ENCODE measurements around the gene SLC25A45.

Gene SLC25A45, protein sequence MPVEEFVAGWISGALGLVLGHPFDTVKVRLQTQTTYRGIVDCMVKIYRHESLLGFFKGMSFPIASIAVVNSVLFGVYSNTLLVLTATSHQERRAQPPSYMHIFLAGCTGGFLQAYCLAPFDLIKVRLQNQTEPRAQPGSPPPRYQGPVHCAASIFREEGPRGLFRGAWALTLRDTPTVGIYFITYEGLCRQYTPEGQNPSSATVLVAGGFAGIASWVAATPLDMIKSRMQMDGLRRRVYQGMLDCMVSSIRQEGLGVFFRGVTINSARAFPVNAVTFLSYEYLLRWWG

DNA sequence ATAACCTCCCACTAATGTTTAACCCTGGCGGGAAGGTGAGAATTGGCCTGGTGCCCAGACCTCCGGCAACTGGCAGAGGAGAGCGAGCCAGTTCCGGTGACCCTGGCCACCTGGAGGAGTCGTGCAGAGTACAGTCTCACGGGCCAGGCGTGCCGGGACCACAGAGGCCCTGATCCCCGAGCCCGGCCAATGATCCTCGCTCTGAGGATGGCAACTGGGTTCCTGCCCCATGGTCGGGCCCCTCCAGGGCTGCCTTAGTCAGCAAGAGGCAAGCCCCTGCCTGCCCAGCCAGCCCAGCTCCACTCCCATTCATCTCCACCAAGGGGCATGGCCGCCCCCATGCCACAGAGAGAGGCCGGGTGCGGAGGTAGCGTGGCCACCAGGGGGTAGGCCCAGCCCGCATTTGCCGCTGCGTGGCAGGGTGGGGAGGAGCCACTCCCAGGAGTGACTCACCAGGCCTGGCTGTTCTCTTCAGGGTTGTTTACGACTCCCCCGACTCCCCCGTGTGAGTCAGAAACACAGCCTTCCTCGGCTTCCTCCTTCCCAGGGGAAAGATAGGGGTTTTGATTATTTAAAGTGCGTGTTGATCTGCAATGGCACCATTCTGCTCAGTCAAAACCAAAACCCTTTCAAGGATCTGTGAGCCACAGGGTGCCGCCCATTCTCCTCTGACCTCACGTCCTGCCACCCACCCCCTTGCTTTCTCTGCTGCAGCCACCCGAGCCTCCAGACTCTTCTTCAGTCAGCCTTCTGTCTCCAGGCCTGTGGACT, at the start of gene SLC25A45:
Gene SLC25A45 (minus strand): TSS at position 614 of the 771 bp plus-strand sequence. CDS start 695 bp downstream, outside the sequence.
- in situ Hi-C loops (cut with MboI; ENCODE audit: low sequenced_read_pairs), result no loop called here

DNA sequence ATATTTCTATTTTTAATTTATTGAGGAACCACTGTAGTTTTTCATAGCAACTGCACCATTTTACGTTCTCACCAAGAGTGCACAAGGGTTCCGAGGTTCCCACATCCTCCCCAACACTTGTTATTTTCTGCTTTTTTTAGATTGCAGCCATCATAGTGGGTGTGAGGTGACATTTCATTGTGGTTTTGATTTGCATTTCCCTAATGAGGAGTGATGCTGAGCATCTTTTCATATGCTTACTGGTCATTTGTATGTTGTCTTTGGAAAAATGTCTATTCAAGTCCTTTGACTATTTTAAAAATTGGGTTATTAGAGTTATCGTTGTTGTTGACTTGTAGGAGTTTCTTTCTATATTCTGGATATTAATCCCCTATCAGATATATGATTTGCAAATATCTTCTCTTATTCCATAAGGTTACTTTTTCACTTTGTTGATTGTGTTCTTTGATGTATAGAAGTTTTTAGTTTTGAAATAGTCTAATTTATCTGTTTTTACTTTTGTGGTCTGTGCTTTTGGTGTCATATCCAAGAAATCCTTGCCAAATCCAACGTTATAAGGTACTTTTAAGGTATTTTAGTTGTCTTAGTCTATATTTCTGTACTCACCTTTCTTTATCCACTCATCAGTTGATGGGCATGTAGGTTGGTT, 49.1 kb upstream of the SLC25A45 start:
- in situ Hi-C loops (cut with MboI; ENCODE audit: low sequenced_read_pairs), result no loop called here

DNA sequence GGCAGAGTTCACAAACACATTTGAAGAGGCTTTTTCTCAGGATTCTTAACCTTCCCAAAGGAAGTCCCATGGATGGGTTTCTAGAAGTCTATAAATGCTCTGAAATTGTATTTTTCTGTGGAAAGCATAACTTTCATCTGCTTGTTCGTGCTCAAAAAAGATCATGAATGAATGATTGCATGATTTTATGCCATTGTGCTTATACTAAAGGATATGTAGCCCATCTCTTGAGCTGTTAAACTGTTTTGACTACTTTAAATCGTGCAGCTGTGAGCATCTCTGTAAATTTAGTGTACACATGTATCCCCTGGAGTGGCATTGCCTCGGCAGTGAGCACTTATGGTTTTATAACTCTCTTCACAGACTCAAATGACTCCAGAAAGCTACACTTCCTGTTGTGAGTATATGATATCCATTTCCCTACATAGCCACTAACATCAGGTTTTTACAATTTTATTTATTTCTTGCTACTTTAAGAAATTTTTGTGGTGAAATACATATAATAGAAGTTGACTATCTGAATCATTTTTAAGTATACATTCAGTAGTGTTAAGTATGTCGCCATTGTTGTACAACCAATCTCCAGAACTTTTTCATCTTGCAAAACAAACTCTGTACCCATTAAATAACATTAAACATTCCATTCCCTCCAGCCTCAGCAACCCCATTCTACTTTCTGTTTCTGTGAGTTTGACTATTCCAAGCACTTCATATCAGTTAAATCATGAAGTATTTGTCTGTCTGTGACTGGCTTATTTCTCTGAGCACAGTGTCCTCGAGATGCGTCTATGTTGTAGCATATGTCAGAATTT, 48.2 kb upstream of the SLC25A45 start:
- in situ Hi-C loops (cut with MboI; ENCODE audit: low sequenced_read_pairs), result no loop called here

DNA sequence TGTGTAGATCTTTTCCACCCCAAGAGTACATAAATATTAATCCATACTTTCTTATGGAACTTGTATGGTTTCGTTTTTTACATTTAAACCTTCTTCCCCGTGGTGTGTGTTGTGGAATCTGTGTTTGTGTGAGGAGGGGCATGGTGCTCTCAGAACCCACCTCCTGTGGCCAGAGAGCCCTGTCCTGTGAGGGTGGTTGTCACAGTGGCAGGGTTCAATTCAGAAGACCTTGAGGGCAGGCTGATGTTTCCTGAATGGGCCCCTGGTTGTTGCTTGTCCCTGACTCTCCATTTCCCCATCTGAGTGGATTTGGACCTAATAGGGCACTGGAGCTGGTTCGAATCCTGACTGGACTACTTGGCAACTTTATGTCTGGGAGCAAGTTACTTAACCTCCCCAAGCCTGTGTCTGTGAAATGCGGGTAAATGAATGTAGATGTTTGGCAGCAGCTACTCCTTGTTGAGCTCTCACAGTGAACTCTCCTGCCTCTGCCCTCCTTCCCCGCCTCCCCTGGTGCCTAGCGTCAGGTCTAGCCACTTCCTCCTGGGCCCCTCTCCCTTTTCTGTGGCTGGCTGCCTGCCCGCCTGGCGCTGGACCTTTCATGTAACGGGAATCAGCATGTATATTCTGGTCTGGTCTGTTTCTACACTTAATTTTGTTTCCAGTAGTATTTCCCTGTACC, 47.4 kb upstream of the SLC25A45 start:
- in situ Hi-C loops (cut with MboI; ENCODE audit: low sequenced_read_pairs), result no loop called here

DNA sequence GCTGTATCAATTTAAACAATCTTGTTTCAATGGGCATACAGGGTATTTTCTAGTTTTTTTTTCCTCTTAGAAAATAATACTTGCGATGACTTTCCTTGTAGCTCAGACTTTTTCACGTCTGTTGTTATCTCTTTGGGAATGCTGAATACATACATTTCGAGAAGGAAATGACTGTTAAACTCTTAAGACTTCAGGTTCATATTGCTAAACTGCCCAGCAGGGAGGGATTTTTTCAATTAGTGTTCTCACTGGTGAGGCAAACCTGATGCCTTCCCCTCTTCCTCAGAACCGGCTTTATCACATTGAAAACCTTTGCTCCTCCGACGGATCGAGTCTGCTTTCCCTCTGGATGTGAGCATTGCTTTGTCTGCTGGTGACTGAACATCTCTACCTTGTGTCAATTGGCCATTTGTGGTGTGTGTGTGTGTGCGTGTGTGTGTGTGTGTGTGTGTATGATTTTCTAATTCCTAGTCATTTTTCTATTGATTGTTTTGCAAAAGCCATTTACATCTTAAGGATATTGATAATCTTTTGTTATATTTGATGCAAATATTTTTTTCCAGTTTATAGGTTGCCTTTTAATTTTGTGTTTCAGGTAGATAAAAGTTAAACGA, 46.7 kb upstream of the SLC25A45 start:
- in situ Hi-C loops (cut with MboI; ENCODE audit: low sequenced_read_pairs), result no loop called here

DNA sequence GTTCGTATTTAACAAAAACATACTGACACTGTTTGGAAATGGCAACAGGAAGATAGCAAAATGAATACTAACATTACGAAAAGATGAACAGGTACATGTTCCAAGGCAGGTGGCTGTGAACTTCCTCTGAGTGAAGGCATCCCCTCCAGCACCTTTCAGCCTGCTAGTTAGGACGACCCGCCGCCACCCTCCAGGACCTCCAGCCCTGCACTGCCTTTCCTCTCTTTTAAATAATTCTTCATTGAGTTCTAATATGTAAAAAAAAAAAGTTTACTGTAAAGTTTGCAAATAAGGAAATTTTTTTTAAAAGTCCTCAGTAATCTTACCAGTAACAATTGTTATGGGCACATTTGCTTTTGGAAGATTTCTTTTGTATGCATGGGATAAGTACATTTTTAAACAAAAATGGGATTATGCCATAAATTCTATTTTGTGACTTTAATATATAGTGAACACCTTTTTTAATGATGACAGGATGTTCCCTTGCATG, 46.2 kb upstream of the SLC25A45 start:
- in situ Hi-C loops (cut with MboI; ENCODE audit: low sequenced_read_pairs), result no loop called here

DNA sequence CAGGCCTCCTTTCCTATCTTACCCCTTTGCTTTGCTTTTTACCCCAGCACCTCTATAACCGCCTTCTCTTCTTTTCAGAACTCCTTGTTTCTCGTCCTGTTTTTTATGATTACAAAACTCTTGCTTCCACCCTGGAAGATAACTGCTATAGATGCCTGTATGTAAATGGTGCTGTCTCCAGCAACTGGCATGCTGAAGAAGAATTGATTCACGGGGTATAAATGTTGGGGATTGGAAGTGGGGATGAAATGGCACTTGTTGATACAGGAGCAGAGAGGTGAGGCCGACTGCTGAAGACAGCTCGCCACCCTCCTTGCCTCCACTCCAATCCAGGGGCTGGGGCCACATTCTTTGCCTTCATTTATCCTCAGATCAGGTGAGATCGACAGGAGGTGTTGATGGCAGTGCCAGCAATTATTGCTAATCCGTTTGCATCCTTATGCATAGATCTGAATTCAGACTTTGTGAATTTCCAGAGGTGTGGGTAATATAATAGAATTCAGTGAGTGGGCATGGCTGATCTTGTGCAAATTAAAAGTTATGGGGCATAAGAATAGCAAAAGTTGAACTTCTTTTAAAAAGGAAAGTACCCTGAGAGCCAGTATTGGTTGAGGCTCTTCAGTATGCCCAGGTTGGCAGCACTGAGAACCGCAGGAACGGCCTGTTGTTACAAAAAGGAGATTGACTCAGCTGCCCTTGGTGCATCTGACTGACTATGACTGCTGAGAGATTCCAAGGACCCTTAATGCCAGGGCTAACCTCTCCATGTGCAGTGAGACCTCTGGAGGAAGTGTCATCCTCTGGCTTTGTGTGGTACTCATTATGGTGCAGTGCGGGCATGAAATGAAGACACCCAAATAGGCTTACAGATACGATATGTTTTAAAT, 45.5 kb upstream of the SLC25A45 start:
- in situ Hi-C loops (cut with MboI; ENCODE audit: low sequenced_read_pairs), result no loop called here

DNA sequence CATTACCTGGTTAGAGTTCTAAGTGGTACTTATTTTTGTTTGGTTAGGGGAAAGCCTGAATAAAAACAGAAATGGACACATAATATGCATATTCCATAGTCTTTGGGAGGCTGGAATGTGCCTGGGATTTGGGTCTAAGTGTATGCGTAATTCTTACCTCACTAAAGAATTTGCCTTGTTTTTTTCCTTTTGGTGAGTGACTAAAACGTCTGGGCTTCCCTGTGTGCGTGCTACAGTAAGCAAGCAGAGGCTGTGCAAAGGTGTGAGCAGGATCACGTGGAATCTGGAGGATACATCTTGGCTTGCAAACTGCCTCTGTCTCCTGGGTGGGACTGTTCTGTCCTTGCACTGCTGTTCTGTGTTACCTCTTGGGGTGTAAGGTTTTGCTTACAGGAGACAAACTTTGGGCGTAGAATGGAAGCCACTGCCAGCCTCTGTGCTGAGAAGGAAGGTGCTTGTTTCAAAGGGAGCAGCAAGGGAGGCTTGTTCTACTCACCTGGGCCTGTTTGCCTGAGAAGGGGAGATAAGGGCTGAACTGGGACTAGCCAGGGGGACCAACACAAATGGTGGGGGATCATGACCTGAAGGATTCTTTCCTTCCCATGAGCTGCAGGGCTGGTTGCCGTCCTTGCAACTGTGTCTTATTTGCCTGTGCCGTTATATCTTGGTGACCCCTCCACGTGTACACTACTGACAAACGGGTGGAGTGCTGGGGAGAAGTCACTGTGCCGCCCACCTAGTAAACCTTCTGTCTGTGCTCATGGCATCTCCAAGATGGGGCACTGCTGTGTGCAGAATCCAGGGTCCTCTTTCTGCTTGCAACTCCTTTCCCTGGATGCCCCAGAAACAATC, 44.6 kb upstream of the SLC25A45 start:
- in situ Hi-C loops (cut with MboI; ENCODE audit: low sequenced_read_pairs), result no loop called here

DNA sequence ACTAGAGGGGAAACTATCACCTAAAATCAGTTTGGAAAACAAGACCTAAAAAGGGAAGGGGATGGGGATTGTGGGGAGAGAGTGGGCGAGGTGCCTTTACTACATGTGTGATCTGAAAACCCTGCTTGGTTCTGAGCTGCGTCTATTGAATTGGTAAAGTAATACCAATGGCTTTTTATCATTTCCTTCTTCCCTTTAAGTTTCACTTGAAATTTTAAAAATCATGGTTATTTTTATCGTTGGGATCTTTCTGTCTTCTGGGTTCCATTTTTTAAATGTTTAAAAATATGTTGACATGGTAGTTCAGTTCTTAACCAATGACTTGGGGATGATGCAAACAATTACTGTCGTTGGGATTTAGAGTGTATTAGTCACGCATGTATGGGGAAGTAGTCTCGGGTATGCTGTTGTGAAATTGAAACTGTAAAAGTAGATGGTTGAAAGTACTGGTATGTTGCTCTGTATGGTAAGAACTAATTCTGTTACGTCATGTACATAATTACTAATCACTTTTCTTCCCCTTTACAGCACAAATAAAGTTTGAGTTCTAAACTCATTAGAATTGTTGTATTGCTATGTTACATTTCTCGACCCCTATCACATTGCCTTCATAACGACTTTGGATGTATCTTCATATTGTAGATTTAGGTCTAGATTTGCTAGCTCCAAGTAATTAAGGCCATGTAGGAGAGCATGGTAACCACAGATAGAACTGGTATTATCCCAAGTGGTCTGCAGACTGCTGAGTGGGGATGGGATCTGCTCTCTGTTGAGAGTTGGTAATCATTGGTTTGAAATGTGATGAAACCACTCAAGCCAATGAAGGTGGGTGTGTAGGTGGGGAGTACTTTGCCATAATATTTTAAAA, 43.8 kb upstream of the SLC25A45 start:
- in situ Hi-C loops (cut with MboI; ENCODE audit: low sequenced_read_pairs), result no loop called here

DNA sequence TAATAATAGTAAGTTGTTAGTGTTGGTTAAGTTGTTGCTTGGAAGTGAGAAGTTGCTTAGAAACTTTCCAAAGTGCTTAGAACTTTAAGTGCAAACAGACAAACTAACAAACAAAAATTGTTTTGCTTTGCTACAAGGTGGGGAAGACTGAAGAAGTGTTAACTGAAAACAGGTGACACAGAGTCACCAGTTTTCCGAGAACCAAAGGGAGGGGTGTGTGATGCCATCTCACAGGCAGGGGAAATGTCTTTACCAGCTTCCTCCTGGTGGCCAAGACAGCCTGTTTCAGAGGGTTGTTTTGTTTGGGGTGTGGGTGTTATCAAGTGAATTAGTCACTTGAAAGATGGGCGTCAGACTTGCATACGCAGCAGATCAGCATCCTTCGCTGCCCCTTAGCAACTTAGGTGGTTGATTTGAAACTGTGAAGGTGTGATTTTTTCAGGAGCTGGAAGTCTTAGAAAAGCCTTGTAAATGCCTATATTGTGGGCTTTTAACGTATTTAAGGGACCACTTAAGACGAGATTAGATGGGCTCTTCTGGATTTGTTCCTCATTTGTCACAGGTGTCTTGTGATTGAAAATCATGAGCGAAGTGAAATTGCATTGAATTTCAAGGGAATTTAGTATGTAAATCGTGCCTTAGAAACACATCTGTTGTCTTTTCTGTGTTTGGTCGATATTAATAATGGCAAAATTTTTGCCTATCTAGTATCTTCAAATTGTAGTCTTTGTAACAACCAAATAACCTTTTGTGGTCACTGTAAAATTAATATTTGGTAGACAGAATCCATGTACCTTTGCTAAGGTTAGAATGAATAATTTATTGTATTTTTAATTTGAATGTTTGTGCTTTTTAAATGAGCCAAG, 42.9 kb upstream of the SLC25A45 start:
- in situ Hi-C loops (cut with MboI; ENCODE audit: low sequenced_read_pairs), result no loop called here

DNA sequence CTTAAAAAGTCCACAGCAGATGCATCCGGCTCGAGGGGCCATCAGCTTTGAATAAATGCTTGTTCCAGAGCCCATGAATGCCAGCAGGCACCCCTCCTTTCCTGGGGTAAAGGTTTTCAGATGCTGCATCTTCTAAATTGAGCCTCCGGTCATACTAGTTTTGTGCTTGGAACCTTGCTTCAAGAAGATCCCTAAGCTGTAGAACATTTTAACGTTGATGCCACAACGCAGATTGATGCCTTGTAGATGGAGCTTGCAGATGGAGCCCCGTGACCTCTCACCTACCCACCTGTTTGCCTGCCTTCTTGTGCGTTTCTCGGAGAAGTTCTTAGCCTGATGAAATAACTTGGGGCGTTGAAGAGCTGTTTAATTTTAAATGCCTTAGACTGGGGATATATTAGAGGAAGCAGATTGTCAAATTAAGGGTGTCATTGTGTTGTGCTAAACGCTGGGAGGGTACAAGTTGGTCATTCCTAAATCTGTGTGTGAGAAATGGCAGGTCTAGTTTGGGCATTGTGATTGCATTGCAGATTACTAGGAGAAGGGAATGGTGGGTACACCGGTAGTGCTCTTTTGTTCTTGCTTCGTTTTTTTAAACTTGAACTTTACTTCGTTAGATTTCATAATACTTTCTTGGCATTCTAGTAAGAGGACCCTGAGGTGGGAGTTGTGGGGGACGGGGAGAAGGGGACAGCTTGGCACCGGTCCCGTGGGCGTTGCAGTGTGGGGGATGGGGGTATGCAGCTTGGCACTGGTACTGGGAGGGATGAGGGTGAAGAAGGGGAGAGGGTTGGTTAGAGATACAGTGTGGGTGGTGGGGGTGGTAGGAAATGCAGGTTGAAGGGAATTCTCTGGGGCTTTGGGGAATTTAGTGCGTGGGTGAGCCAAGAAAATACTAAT, 42.0 kb upstream of the SLC25A45 start:
- in situ Hi-C loops (cut with MboI; ENCODE audit: low sequenced_read_pairs), result no loop called here

DNA sequence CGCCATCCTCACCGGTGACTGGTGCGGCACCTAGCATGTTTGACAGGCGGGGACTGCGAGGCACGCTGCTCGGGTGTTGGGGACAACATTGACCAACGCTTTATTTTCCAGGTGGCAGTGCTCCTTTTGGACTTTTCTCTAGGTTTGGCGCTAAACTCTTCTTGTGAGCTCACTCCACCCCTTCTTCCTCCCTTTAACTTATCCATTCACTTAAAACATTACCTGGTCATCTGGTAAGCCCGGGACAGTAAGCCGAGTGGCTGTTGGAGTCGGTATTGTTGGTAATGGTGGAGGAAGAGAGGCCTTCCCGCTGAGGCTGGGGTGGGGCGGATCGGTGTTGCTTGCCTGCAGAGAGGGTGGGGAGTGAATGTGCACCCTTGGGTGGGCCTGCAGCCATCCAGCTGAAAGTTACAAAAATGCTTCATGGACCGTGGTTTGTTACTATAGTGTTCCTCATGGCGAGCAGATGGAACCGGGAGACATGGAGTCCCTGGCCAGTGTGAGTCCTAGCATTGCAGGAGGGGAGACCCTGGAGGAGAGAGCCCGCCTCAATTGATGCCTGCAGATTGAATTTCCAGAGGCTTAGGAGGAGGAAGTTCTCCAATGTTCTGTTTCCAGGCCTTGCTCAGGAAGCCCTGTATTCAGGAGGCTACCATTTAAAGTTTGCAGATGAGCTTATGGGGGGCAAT, 41.2 kb upstream of the SLC25A45 start:
- in situ Hi-C loops (cut with MboI; ENCODE audit: low sequenced_read_pairs), result no loop called here

DNA sequence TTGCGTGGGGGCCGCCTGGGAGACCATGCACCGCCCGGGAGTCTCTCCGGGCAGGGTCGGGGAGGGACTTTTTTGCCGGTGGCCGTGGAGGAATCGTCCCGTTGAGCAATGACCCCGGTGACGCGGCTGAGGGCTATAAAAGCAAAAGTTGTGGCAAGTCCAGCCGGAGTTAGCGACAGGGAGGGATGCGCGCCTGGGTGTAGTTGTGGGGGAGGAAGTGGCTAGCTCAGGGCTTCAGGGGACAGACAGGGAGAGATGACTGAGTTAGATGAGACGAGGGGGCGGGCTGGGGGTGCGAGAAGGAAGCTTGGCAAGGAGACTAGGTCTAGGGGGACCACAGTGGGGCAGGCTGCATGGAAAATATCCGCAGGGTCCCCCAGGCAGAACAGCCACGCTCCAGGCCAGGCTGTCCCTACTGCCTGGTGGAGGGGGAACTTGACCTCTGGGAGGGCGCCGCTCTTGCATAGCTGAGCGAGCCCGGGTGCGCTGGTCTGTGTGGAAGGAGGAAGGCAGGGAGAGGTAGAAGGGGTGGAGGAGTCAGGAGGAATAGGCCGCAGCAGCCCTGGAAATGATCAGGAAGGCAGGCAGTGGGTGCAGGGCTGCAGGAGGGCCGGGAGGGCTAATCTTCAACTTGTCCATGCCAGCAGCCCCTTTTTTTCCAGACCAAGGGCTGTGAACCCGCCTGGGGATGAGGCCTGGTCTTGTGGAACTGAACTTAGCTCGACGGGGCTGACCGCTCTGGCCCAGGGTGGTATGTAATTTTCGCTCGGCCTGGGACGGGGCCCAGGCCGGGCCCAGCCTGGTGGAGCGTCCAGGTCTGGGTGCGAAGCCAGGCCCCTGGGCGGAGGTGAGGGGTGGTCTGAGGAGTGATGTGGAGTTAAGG, 40.4 kb upstream of the SLC25A45 start, which contains the start of gene NEAT1:
Gene NEAT1 (plus strand): TSS at position 166 of the 883 bp plus-strand sequence.
- in situ Hi-C loops (cut with MboI; ENCODE audit: low sequenced_read_pairs), result no loop called here
